IgD-negative memory B cell (primary cell): ENCODE measurements around the gene RFLNA. TPM values are rescaled to one million over a fixed set of nuclear protein-coding genes. Genes with fewer than 3 reads are reported as not detected.

Experiments
- H3K27ac Mint-ChIP-seq, 3 donors: one replicate each; pipeline ENCODE4 v1.8.0; 2020 to 2022; ENCODE audit warnings: mild to moderate bottlenecking in 3 of 3, mixed read lengths in 3 of 3, moderate library complexity in 1 of 3
- H3K27me3 Mint-ChIP-seq: one replicate; pipeline ENCODE4 v1.8.0; 2021; ENCODE audit warnings: mixed read lengths
- H3K36me3 Mint-ChIP-seq: one replicate; pipeline ENCODE4 v1.8.0; 2020; ENCODE audit warnings: mild to moderate bottlenecking, mixed read lengths
- H3K4me1 Mint-ChIP-seq, 3 donors: one replicate each; pipeline ENCODE4 v1.8.0; 2020 to 2022; ENCODE audit warnings: mixed read lengths in 3 of 3, mild to moderate bottlenecking in 1 of 3
- H3K4me3 Mint-ChIP-seq, 4 donors: one replicate each; pipeline ENCODE4 v1.8.0; 2020 to 2022; ENCODE audit warnings: mild to moderate bottlenecking in 4 of 4, mixed read lengths in 4 of 4, moderate library complexity in 3 of 4
- H3K9me3 Mint-ChIP-seq, 3 donors: one replicate each; pipeline ENCODE4 v1.8.0; 2020 to 2021; ENCODE audit warnings: mixed read lengths in 3 of 3, mild to moderate bottlenecking in 1 of 3
- polyA plus RNA-seq: library from polyadenylated mRNA; unstranded; fragments of 300-500 nt; fragmentation: Illumina TruSeq; gene quantifications from one replicate; pipeline ENCODE4 v1.2.3, GENCODE V29; 2021

The RFLNA gene
- polyA plus RNA-seq, 1 donor from 2014 or later: not detected

DNA sequence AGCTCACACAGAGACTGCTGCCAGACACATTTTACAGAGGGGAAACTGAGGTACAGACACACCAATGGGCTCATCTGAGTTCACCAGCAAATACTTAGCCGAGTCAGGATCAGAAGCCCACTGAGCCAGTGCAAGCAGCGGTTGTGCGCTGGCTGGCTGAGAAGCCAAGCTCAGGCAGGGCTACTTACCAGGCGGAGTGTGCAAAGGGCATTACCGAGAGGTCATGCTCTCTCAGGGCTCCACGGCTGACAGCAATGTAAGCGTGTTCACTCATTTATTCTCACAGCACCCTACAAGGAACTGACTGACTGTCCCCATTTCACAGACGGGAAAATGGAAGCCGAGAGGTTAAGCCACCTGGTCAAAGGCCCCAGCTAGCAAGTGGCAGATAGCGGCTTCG is 63.7 kb downstream of the RFLNA start:
- H3K27me3 Mint-ChIP-seq: no peaks in the 10 kb centered on the region
- H3K9me3 Mint-ChIP-seq: no peaks in the 10 kb centered on the region
- H3K4me1 Mint-ChIP-seq: peaks cover 0 to 4% (median 0%) of the 10 kb centered on the region in 3 donors
- H3K36me3 Mint-ChIP-seq: no peaks in the 10 kb centered on the region
- H3K4me3 Mint-ChIP-seq: peak overlapping the region in 1 of 4 donors; percentile 41
- H3K27ac Mint-ChIP-seq: peak overlapping the region in 1 of 3 donors; percentile 57

DNA sequence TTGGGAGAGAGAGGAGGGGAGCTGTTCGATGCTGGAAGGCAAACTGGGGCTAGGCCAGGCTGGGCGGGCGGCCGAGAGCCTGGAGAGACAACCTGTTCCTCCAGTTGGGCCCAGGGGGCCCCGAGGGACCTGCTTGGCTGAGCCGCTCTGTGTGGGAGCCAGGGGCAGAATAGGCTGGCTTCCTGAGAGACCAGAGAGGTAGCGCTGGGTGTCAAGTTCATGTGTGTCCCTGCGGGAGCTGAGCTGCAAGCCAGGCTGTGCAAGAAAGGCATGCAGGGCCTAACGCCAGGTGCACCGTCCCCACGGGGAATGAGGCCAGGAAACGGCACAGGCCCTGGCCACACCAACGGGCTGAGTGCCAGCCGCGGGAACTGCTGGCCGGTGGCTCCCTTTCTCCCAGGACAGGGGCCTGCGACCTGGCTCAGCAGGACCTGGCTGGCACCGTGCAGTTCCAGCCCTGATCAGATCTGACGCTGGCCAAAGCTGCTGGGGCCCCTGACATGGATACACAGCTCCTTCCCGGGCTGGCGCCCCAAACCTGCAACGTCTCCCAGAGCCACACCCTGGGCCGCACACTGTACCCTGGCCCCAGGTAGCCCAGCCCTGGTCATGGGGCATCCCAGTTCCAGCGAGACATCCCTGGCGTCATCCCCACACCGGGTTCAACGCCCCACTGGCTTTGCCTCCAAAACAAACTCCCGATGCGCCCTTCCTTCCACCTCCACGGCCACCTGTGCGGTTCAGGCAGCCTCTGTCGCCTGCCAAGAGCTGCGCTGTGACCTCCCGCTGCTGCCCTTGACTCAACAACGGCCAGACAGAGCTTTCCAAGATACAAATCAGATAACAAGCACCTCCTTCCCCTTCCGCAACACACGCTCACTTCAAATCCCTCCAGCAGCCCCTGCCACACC is 65.0 kb downstream of the RFLNA start:
- Mint-ChIP-seq H3K4me3 (no peak overlapping the region), H3K27ac (peak overlapping the region in 2 of 3 donors; percentile 45 to 88), H3K9me3 (no peaks in the 10 kb centered on the region), H3K36me3 (no peaks in the 10 kb centered on the region), H3K4me1 (peaks cover 0 to 6% (median 0%) of the 10 kb centered on the region in 3 donors), H3K27me3 (no peaks in the 10 kb centered on the region)

DNA sequence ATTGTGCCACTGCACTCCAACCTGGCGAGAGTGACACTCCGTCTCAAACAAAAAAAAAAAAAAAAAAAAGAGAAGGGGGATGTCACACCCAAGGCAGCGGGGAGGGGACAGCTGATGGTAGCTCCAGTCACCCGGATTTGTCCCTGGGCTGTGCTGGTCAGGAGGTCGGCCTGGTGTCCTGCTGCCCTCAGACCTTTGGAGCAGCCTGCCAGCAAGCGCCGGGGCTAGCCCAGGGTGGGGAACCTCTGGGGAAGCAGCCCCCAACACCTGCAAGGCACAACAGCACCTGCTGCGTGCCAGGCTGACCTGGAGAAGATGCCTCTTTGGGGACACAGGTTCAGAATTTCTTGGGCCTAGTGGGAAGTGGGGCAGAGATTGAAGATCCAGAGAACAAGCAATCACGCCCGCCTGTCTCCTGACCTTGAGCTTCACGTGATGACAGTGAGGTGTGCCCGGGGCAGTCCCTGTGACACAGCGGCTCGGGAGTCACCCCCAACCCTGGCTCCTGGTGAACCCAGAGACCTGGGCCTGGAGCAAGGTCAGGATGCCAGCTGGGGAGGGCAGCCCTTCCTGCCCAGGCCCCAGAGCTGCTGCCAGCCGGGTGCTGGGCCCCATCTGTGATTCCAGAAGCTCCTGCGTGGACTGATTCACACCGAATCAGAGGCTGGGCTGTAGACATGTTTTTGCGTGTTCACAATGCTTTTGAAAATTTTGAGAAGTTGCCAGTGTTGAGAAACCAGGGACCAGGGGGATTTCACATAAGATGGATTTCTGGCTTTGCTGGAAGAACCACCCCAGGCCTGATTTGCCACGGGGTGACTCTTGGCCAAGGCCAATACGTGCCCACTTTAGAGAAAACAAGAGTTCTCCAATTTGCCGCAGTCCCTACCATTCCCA is 66.4 kb downstream of the RFLNA start:
- H3K4me3 Mint-ChIP-seq: peak overlapping the region in 2 of 4 donors; percentile 25 to 72
- peaks cover 0 to 9% (median 2%) of the 10 kb centered on the region in 3 donors for H3K4me1 Mint-ChIP-seq
- no peaks in the 10 kb centered on the region for H3K27me3 Mint-ChIP-seq
- no peak overlapping the region for H3K27ac Mint-ChIP-seq
- H3K9me3 Mint-ChIP-seq: no peaks in the 10 kb centered on the region
- no peaks in the 10 kb centered on the region for H3K36me3 Mint-ChIP-seq

DNA sequence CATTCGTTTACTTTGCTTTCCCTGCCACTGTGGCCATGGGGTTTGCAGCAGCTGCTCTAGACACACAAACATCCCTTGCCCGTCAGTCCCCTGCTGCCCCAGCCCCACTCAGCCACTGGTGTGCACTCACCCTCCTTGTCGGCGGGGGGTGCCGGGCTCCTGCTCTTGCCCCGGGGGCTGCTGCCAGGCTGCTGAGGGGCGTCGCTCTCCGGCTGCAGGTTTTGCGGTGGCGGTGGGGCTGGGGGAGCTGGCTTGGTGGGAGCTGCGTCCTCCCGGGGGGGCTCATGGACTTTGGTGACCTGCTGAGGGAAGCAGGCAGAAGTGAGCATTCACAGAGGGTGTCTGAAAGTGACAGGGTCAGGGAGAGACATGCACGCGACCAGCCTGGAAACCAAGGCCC is 67.1 kb downstream of the RFLNA start:
- Mint-ChIP-seq H3K27me3 (no peaks in the 10 kb centered on the region), H3K9me3 (no peaks in the 10 kb centered on the region), H3K4me1 (peaks cover 0 to 8% (median 2%) of the 10 kb centered on the region in 3 donors), H3K36me3 (no peaks in the 10 kb centered on the region), H3K4me3 (no peak overlapping the region), H3K27ac (no peak overlapping the region)

DNA sequence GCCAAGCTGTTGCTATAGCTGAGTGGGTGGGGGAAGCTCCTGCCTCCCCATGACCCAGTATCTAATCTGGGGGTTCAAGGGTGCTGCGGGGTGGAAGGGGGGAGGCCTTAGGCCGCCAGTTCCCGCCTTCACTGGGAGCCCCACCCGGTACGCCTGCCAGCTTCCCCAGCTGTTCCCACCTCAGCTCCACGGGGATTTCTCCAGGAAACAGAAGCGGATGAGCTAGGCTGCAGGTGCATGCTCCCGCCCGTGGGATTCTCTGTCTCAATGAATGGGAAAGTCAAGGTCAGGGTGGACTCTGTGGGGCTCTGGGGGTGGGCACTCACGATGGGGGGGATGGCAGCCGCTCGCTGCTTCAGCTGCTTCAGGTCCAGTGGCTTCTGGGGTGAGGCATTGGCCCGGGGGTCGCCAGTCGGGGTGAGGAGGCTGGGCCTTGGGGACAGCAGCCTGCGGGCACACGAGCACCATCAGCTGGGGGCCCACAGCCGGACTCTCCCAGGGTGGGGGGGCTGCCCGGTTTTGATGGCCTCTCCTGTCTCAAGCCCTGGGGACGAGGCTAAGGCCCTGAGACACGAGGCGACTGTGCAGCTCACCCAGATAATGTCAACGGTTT is 68.6 kb downstream of the RFLNA start:
- H3K27ac Mint-ChIP-seq: no peak overlapping the region
- no peaks in the 10 kb centered on the region for H3K9me3 Mint-ChIP-seq
- H3K4me3 Mint-ChIP-seq: no peak overlapping the region
- no peaks in the 10 kb centered on the region for H3K27me3 Mint-ChIP-seq
- H3K4me1 Mint-ChIP-seq: peaks cover 0 to 8% (median 2%) of the 10 kb centered on the region in 3 donors
- no peaks in the 10 kb centered on the region for H3K36me3 Mint-ChIP-seq

DNA sequence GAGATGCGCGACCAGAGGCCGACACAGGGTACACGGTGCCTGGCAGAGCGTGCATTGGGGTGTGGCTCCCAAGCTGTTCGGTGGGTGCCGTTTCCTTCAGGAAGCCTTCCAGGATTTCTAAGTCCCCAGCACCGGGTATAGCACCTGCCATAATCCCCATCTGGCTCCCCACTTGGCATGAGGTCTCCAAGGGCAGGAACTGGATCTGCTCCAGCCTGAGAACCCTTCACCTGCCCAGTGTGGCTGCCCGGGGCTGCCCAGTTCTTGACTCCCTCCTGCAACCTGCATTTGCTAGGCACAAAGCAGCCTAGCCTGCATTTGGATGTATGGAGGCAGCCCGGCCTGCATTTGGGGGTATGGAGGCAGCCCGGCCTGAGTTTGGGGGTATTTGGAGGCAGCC is 69.7 kb downstream of the RFLNA start:
- H3K4me3 Mint-ChIP-seq: no peak overlapping the region
- no peak overlapping the region for H3K27ac Mint-ChIP-seq
- peaks cover 0 to 8% (median 2%) of the 10 kb centered on the region in 3 donors for H3K4me1 Mint-ChIP-seq
- H3K9me3 Mint-ChIP-seq: no peaks in the 10 kb centered on the region
- H3K36me3 Mint-ChIP-seq: no peaks in the 10 kb centered on the region
- no peaks in the 10 kb centered on the region for H3K27me3 Mint-ChIP-seq
